GM21786 (cell line): ENCODE data around the gene SCN10A.

Experiments used
- ATAC-seq: cut with Tn5 transposase; IDR thresholded peaks from one replicate; pipeline ENCODE4 v1.9.1; 2021; ENCODE audit not compliant: unreplicated experiment

SCN10A gene

GRCh38 chr3:38722781-38723568 lies 93.0 kb downstream of the SCN10A start:
- no peak for ATAC-seq

- ATAC-seq: no peak
Measured at GRCh38 chr3:38721207-38721772, 94.7 kb downstream of the SCN10A start.

GRCh38 chr3:38720465-38720864 lies 95.6 kb downstream of the SCN10A start:
- ATAC-seq: no peak

GRCh38 chr3:38717355-38718240 lies 98.4 kb downstream of the SCN10A start:
- ATAC-seq: no peak

GRCh38 chr3:38713121-38713520 lies 102.9 kb downstream of the SCN10A start:
- ATAC-seq: no peak

GRCh38 chr3:38711321-38711720 lies 104.7 kb downstream of the SCN10A start:
- no peak for ATAC-seq

- ATAC-seq: no peak
Measured at GRCh38 chr3:38707730-38708129, 108.3 kb downstream of the SCN10A start.

- ATAC-seq: no peak
Measured at GRCh38 chr3:38706961-38707360, 109.1 kb downstream of the SCN10A start.

- ATAC-seq: no peak
Measured at GRCh38 chr3:38702231-38702630, 113.8 kb downstream of the SCN10A start.

GRCh38 chr3:38698760-38699159 lies 117.3 kb downstream of the SCN10A start:
- ATAC-seq: no peak

GRCh38 chr3:38698061-38698460 lies 118.0 kb downstream of the SCN10A start:
- no peak for ATAC-seq

- no peak for ATAC-seq
Measured at GRCh38 chr3:38696034-38696433, 120.0 kb downstream of the SCN10A start.

GRCh38 chr3:38690185-38690584 lies 125.8 kb downstream of the SCN10A start:
- ATAC-seq: no peak

- ATAC-seq: no peak
Measured at GRCh38 chr3:38689774-38690173, 126.2 kb downstream of the SCN10A start.

GRCh38 chr3:38689346-38689745 lies 126.7 kb downstream of the SCN10A start:
- no peak for ATAC-seq

- no peak for ATAC-seq
Measured at GRCh38 chr3:38687321-38687720, 128.7 kb downstream of the SCN10A start.

GRCh38 chr3:38684546-38684945 lies 131.5 kb downstream of the SCN10A start:
- no peak for ATAC-seq

- ATAC-seq: no peak
Measured at GRCh38 chr3:38669668-38670067, 146.3 kb downstream of the SCN10A start.

- no peak for ATAC-seq
Measured at GRCh38 chr3:38662544-38662943, 153.5 kb downstream of the SCN10A start.

GRCh38 chr3:38658841-38659240 lies 157.2 kb downstream of the SCN10A start:
- no peak for ATAC-seq

- ATAC-seq: no peak
Measured at GRCh38 chr3:38657369-38657768, 158.6 kb downstream of the SCN10A start.
